Stimulated activated CD8-positive, alpha-beta memory T cell treated with anti-CD3 and anti-CD28 coated beads, Interleukin-2, amount 100 ng/mL, for 1 hour (primary cell): ENCODE measurements around the gene ANAPC13.
A peak's percentile ranks its signal among the peaks of the same experiment; 100 is the strongest.

Experiments
- DNase-seq, 2 donors: peaks; one replicate each; pipeline ENCODE4 v3.0.0-alpha.2; 2020; ENCODE audit warnings: low read depth in 2 of 2

The ANAPC13 gene, protein sequence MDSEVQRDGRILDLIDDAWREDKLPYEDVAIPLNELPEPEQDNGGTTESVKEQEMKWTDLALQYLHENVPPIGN

DNA sequence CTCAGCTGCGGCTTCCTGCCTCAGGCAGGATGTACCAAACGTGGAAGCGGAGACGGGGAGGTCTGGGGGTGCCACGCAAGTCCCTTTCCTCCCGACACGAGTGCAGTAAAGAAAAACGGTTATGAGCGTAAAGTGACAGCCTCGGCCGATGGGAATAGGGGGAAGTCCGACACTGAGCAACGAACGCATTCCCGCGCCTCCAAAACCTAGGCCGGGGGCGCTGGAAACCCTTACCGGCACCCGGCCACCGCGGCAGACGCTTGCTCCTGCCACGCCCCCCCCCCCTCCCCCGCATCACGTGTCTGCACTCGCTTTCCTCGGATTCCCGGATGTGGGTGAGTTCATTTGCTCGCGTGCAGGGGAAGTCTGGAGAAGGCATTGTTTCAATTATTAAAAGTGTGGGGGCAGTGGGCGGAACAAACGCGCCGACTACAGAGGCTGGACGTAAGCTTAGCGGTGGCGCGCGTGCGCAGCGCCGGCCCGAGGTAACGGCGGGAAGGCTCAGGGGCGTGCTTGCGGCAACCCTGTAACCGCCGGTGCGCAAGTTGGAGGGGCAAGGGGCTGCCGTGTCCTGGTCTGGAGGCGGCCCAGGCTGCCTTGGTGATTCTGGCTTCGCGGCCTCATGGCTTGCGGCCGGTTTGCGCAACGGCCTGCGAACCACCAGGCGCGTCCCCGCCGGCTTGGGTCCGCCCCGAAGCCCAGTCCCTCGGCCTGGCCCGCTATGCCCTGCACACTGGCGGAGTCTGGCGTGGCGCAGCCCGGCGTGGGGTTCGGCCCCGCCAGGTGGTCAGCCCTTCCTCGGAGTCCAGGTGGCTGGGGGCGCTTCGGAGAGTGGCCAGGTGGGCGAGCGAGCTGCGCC, at the start of gene ANAPC13, which contains the start of gene CEP63:
TSS of gene ANAPC13 (minus strand) at position 268 of the 859 bp plus-strand sequence. CDS start 3,081 bp downstream, outside the sequence.
TSS of gene CEP63 (plus strand) at position 340 of the 859 bp plus-strand sequence. CDS start 9,264 bp downstream, outside the sequence.
- peak; percentile 80 to 84 for DNase-seq

DNA sequence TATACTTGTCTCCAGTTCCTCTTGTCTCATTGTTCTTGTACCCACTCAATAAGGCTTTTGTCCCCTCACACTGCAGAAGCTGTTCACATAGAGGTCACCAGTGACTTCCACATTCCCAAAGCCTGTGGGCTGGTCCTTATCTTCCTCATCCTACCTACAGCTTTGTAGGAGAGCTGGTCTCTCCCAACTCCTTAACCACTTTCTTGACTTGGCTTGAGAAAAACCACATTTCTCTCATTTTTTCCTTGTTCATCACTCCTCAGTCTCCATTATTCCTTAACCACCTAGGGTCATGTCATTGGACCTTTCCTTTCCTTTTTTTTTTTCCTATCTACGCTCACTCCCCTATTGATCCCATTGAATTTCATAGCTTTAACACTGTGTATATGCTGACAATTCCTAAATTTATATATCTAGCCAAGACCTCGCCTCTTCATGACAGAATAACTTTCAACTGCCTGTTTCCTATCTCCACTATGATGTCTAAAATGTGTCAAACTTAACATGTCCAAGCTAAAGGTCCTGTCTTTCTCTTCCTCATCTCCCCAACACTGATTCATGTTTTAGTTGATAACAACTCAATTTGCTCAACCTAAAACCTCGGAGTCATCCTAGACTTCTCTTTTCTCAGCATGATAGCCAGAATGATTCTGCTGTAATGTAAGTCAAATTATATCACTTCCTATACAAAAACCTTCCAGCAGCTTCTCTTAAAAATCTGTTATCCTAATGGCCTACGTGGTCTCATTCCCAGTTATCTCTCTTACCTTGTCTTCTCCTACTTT, 49.6 kb upstream of the ANAPC13 start:
- no peak for DNase-seq

DNA sequence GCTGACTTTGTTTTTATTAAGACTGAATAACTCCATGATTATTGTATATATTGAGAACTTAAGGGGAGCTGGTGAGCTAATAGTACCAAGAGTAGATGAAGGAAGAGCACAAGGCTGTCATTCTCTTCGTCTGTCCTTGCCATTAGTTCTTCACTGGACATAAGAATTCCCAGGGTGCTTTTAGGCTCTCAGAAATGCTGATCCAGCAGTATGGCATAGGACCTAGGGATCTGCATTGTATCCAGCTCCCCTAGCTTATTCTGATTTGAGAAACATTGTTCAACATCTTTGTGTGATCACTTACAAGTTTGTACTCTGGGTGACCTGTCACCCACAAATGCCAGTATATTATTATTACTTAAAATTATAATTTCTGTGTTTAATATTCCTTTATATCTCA, 47.7 kb upstream of the ANAPC13 start:
- no peak for DNase-seq

DNA sequence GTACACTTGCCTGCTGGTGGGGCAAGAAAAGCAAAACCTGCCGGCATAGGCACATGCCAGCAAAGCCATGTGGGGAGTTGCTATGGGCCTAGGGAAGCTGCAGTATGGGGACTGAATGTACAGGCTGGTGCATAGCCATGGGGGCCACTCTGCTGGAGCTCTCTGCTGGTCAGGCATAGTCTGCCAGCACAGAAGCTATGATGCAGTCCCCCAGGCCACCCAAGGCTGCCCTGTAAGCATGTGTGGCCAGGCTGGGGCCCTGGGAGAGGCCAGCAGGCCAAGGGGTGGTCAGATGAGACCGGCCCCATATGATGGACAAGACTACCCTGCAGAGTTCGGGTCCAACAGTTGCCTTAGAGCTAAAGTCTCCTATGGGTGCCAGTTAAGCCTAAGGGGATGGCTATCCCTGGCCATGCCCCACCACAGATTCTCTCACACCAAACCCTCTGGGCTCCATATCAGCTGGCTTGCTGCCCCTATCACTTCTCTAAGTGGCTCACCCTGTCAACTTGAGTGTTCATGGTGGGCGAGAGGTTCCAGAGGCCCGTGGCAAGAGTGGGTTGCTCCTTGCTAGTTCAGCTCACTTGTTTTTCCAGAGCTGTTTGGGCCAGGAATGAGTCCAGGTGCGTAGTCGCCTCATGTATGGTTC, 41.9 kb upstream of the ANAPC13 start:
- DNase-seq = no peak

DNA sequence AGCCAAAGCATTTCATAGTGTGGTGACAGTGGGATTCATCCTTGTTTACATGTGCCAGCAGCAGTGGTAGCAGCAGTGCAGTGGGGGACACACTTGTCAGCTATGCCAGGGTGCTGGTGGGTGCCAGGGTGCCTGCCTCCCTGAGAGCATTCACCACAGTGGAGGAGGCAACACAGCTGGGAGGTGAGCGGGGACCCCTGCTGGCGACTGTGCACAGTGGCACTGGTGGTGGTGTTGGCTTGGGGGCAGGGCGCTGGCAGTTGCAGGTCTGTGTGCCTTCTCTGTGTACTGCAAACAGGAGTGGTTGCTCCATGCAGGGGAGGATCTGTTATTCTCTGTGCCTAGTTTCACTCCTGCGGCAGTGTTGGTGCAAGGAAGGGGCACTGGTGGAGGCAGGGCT, 41.3 kb upstream of the ANAPC13 start:
- DNase-seq = no peak

DNA sequence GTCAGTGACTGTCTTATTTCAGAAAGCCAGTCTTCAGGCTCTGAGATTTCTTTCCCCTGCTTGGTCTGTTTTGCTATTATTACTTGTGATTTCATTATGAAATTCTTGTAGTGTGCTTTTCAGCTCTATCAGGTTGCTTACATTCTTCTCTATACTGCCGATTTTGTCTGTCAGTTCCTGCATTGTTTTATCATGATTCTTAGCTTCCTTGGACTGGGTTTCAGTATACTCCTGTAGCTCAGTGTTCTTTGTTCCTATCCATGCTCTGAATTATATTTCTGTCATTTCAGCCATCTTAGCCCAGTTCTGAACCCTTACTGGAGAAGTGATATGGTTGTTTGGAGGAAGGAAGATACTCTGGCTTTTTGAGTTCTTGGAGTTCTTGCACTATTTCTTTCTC, 40.5 kb upstream of the ANAPC13 start:
- no peak for DNase-seq

DNA sequence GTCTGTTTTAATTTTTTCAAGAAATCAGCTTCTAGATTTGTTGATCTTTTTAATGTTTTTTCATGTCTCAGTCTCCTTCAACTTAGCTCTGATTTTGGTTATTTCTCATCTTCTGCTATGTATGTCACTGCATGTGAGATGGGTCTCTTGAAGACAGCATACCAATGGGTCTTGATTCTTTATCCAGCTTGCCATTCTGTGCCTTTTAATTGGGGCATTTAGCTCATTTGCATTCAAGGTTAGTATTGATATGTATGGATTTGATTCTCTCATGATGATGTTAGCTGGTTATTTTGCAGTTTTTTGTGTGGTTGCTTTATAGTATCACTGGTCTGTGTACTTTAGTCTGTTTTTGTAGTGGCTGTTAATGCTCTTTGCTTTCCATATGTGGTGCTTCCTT, 39.5 kb upstream of the ANAPC13 start:
- DNase-seq = no peak

DNA sequence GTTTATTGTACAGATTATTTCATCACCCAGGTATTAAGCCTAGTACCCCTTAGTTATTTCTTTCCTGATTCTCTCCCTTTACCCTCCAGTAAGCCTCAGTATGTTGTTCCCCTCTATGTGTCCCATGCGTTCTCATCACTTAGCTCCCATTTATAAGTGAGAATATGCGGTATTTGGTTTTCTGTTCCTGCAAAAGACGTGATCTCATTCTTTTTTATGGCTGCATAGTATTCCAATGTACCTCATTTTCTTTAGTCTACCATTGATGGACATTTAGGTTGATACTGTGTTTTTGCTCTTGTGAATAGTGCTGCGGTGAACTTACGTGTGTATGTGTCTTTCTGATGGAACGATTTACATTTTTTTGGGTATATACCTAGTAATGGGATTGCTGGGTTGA, 36.8 kb upstream of the ANAPC13 start:
- no peak for DNase-seq

DNA sequence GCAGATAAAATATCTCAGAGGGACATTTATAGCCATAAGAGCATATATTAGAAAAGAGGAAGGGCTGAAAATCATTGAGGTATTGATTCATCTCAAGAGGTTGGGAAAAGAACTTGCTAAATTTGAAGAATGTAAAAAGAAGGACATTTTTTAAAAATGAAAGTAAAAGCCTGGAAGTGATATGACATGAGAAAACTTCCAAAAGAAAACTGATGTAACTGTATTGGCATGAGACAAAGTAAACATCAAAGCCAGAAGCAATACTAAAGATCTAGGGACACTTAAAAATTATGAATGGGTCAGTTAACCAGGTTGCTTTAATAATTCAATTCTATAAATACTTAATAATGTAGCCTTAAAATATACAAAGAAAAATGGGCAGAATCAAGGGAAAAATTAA, 32.0 kb upstream of the ANAPC13 start:
- DNase-seq = no peak

DNA sequence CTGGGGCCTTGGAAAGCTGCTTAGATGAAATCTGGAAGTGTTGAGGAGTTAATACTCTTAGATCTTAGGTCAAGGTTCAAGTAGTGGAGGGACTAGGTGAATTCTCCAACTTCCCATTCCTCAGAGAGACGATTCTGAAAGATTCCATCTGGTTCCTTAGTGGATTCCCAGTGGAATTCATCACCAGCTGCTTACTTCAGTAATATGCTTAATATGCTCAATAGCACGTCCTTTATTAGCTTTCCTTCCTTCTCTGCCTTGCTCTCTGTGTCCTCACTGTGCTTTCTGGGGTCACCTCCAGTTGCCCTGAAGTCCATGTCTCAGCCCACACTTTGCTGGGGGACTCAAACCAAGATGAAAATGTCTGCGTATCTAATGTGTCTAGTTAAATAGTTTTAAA, 31.1 kb upstream of the ANAPC13 start:
- DNase-seq = no peak

DNA sequence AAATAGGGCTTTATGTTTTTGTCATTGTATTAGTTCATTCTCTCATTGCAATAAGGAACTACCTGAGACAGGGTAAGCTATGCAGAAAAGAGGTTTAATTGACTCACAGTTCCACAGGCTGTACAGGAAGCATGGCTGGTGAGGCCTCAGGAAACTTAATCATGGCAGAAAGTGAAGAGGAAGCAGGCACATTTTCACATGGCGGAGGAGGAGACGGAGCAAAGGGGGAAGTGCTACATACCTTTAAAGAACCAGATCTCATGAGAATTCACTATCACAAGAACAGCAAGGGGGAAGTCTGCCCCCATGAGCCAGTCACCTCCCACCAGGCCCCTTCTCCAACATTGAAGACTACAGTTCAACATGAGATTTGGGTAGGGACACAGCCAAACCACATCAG, 25.7 kb upstream of the ANAPC13 start:
- DNase-seq = no peak

DNA sequence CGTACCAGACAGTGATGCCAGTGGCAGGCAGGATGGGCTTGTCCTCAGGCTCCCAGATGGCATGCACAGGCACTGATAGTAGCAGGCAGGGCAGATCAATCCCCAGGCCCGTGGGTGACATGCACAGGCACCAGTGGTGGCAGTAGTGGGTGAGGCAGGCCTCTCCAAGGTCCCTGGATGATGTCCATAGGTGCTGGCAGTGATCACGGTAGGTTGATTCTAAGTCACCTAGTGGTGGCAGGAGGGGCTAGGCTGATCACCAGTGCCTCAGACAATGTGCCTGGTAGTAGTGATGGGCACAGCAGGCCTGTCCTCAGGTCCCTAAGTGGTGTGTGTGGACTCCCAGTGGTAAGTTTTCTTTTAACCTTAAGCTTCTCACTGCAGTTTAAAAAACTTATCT, 19.7 kb upstream of the ANAPC13 start:
- DNase-seq = no peak

DNA sequence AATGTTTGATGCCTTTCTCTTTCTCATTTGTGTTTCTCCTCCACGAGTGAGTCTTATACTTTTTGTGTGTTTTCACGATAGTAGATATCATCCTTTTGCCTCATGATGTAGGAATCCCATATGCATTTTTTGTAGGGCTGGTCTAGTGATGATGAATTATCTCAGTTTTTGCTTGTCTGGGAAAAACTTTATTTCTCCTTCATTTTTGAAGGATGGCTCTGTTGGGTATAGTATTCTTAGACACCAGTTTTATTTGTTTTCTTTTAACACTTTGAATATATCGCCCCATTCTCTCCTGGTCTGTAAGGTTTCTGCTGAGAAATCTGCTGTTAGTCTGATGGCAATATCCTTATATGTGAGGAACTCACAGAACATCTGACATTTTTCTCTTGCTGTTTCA, 18.3 kb upstream of the ANAPC13 start:
- DNase-seq = no peak

DNA sequence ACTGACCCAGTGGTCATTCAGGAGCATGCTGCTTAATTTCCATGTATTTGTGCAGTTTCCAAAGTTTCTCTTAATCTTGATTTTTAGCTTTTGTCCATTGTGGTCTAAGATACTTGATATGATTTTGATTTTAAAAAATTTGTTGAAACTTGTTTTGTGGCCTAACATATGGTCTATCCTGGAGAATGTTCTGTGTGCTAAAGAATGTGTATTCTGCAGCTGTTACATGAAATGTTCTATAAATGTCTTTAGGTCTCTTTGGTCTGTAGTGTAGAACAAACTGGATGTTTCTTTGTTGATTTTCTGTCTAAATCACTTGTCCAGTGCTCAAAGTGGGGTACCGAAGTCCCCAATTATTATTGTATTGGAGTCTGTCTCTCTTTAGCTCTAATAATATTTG, 17.5 kb upstream of the ANAPC13 start:
- DNase-seq = no peak

DNA sequence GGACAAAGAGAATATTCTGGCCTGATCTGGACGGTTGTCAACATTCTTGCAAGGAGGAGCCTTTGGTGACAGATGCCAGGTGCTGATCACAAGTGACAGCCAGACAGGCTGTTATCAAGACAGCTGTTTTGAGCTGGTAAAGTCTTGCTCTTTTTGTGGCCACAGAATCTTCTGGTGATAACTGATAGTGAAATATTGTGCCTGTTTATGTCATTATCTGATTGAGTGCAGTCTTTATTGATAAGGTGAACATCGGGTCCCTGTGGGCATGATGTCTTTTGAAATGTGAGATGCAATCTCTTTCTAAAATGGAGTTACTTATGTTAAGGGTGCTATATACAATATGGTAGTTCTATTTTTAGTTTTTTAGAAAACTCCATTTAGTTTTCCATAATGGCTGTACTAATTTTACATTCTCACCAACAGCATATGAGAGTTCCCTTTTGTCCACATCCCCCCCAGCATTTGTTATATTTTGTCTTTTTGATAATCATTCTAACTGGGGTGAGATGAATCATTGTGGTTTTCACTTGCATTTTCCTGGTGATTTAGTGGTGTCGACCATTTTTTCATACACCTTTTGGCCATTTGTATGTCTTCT, 10.8 kb upstream of the ANAPC13 start:
- no peak for DNase-seq

DNA sequence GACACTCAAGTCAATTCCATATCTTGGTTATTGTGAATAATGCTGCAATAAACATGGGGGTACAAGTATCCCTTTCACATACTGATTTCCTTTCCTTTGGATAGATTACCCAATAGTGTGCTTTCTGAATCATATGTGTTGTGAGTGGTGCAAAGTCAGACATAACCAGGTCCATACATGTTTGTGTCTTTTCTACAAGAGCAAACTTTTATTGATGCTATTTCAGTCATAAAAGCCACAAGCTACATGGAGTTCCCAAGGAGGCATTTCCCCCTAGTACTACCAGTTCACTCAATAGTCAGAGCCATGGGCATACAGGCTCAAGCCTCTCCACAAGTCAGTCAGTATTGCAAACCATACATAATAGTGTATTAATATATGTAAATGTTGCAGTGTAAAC, 10.2 kb upstream of the ANAPC13 start:
- no peak for DNase-seq

DNA sequence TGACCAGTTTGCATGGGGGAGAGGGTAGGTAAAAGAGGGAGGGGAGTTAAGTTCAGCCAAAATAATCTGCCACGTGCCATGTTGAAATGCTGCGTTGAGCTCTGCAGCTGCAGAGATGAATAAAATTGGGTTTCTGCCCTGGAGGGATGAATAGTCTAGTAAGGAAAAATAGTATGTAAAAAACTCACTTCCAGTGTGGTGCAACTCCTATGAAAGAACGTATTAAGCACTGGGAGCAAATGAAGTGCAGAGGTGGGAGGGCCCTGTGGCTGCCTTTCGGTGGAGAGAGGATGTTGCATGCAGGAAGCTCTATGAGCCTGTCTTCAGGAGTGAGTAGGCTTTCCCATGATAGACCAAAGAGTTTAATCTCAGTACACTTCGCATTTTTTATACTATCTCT, 8.7 kb upstream of the ANAPC13 start:
- no peak for DNase-seq

DNA sequence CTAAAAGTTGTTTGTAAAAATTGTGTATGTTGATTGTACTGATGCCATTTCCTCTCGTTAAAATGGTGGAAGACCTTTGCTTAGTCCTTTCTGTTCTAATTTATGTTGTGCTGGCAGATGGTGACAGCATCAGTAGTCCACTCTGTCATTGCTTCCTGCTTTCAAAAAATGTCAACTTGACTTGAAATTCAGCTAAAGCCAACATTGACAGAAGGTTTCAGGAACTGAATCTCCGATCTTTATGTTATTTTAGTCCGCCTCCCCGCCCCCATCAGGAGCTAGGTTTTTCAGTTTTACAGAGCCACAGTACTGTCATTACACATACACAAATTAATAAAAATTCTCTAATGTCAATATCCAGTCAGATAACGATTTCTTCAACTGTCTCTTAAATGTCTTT, 1.6 kb upstream of the ANAPC13 start:
- DNase-seq = no peak

DNA sequence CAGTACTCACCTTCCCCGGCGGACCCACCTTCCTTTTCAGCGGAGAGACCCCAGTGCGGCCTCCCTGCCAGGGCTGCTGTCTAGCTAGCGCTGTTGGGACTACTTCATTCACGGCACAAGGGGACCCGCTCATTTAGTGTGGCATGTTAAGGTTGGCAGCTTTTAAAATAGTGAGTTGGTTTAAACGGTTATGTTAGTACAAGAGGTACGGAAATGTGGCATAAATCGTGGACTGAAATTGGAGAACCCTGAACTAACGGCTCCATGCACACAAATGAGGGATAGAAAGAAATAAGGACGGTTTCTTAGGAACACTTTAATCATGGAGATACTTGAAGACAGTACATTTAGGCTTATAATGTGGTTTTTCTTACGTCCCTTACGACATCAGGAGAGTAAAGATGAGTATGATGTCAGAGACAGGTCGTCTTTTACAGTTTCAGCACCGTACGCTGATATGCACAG, 824 bp upstream of the ANAPC13 start:
- DNase-seq = peak in 1 of 2 donors; percentile 11

DNA sequence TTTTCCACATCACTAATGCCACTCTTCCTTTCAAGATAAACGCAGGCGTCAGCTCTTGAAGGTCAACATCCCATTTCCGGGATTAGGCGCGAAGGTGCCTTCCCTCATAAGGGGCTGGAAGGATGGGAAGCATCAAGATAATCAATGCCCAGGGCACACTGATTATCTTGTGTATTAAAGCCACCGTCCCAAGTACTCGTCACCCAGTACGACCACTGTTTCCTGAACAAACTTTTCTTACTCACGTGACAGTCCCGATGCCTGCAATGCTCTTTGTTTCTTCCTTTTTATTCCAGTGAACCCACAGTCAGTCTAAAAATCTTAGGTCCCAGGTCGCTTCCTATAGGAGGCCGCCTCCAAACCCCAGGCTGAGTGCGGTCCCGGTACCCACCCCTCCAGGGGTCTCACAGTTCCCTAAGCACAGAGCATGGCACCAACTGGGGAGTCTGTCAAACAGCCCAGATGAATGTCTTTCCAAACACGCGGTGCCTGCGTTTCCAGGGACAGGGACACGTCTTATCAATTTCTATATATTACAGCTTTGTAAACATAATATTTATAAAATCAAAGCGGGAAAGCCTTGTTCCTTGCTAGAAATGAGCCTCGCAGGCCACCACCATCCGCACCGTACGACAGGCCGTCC, 589 bp downstream of the ANAPC13 start:
- DNase-seq = peak in 1 of 2 donors; percentile 83
